GM10266 (cell line): ENCODE measurements around the gene PAXX.

Source experiments
- DNase-seq: peaks from one replicate; pipeline ENCODE4 v3.0.0; 2012; ENCODE audit errors: extremely low spot score
- CTCF ChIP-seq: IDR thresholded peaks from 2 replicates; pipeline ENCODE4 v1.5.1; 2012; ENCODE audit warnings: mild to moderate bottlenecking, low read depth; ENCODE audit not compliant: control insufficient read depth, insufficient read depth; ENCODE audit errors: missing control alignments

PAXX gene

GRCh38 chr9:137034039-137034708 is 42.0 kb downstream of the PAXX start:
- TF ChIP-seq CTCF: no peak
- no peak for DNase-seq

- TF ChIP-seq CTCF: peak; percentile 97
- peak; percentile 95 for DNase-seq
These were observed 42.7 kb downstream of the PAXX start for GRCh38 chr9:137034709-137035506.

GRCh38 chr9:137035507-137035834 is 43.2 kb downstream of the PAXX start:
- no peak for DNase-seq
- TF ChIP-seq CTCF: no peak

GRCh38 chr9:137035937-137036336 is 43.7 kb downstream of the PAXX start:
- TF ChIP-seq CTCF: no peak

GRCh38 chr9:137037035-137037434 is 44.8 kb downstream of the PAXX start:
- no peak for TF ChIP-seq CTCF

More at GRCh38 chr9:137035937-137036336, 43.7 kb downstream of the PAXX start:
- no peak for DNase-seq

GRCh38 chr9:137037483-137037882 is 45.3 kb downstream of the PAXX start:
- no peak for DNase-seq
- TF ChIP-seq CTCF: no peak

More at GRCh38 chr9:137037035-137037434, 44.8 kb downstream of the PAXX start:
- DNase-seq: no peak

GRCh38 chr9:137038916-137039315 is 46.7 kb downstream of the PAXX start:
- DNase-seq: no peak
- TF ChIP-seq CTCF: no peak
